Limb (tissue), 2 donors: ENCODE measurements around the gene SYCP2L.
"Not testable (repeated sequence)": the region's sequence is repeated elsewhere in the genome, so short reads cannot be mapped to it uniquely, and the experiment has no call there.

Experiments used
- DNase-seq, 2 donors: peaks; one replicate each; pipeline ENCODE4 v3.0.0-alpha.2; 2016; ENCODE audit errors: extremely low spot score in 2 of 2

The SYCP2L gene

GRCh38 chr6:10886691-10887502 is at the start of gene SYCP2L:
SYCP2L (plus strand) TSS chr6:10887052; CDS start chr6:10887127, 75 bp downstream.
- DNase-seq = peak; percentile 68 to 77

- DNase-seq = no peak
These were observed 49.2 kb upstream of the SYCP2L start for GRCh38 chr6:10837622-10837994.

GRCh38 chr6:10837995-10838793 is 48.7 kb upstream of the SYCP2L start, which contains the start of gene MAK:
MAK (minus strand) TSS chr6:10838539; CDS start chr6:10830648, 7,891 bp downstream.
- DNase-seq = peak; percentile 84 to 90

GRCh38 chr6:10838794-10839333 is 48.0 kb upstream of the SYCP2L start:
- no peak for DNase-seq

DNA sequence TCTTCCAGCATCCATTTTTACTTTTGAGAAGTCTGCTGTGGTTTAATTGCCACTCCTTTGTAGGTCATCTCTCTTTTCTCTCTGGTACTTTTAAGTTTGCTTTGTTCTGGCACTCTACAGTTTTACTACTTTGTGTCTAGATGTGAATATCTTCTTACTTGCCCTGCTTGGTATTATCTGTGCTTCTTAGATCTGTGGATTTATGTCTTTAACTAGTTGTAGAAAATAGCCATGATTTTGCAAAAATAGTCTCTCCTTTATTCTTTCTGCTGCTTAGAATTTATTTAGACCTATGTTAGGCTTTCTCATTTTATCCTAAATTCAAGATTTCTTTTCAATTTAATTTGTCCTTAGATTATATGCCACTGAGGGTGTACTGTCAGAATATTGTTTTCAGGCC is 43.3 kb upstream of the SYCP2L start:
- DNase-seq = no peak

DNA sequence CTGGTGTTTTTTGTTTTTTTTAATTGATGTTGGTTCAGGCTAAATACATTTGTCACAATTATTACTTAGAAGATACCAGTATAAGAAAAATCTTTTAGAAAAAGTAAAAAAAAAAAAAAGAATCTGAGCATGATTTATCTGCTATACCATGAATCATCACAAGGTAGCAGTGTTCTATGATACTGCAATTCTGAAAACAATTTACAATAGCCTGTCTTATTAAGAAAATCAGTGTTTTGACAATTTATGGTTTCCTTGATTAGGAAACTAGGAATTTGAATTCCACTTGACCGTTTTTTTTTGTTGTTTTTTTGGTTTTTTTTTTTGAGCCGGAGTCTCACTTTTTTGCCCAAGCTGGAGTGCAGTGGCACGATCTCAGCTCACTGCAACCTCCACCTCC is 39.2 kb upstream of the SYCP2L start:
- no peak for DNase-seq

DNA sequence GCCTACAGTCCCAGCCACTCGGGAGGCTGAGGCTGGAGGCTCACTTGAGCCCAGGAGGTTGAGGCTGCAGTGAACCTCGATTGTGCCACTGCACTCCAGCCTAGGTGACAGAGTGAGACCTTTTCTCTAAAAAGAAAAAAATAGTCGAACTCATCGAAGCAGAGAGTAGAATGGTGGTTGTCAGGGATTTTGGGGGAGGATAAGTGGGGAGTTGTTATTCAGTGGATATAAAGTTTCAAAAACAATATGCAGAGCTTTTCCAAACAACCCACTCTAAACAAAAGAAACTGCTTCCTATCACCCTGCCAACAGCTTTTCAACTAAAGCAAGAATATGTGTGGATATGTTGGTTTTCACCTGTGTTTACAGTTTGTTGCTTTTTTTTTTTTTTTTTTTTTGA is 37.0 kb upstream of the SYCP2L start:
- no peak for DNase-seq

DNA sequence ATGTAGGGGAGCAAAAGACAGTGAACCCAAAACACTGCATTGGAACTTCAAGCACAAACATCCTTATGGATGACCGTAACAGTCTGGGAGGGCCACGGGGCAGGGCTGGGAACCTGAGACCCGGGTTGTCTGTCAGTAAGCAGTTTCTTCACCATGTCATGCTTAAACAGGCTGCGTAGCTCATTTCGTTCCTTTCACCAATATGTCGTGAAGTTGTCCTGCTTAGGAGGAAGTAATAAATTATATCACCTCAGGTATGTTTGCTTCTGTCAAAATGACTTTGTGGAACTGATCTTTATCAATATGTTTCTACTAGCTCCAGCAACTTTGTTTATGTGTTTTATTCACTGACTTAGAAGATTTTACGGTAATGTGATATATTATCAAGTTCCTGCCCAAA is 36.1 kb upstream of the SYCP2L start:
- no peak for DNase-seq

DNA sequence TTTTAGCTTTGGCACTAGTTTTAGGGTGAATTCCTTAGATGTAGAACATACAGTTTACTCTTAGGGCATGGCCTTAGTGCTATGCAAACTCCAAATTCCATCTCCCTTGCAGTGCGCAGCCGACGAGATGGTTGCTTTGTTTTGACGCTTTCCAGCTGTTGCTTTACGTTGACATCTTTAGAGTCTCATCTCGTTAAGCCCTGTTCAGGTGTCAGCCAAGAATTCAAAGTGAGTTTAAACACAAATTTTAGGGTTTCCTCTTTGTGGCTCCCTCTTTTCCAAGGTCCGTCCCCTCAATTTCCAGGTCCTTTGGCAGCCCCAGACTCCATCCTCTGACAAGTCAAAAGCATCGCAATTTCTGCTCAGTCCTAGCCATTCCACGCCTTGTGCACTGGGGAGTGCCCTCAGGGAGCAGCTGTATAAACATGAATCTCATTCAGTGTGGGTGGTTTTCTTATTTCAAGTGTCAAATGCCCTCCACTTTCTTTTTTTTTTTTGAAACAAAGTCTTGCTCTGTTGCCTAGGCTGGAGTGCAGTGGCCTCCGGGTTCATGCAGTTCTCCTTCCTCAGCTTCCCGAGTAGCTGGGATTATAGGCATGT is 34.4 kb upstream of the SYCP2L start:
- no peak for DNase-seq

GRCh38 chr6:10853849-10854300 is 33.0 kb upstream of the SYCP2L start:
- not testable (repeated sequence) for DNase-seq

DNA sequence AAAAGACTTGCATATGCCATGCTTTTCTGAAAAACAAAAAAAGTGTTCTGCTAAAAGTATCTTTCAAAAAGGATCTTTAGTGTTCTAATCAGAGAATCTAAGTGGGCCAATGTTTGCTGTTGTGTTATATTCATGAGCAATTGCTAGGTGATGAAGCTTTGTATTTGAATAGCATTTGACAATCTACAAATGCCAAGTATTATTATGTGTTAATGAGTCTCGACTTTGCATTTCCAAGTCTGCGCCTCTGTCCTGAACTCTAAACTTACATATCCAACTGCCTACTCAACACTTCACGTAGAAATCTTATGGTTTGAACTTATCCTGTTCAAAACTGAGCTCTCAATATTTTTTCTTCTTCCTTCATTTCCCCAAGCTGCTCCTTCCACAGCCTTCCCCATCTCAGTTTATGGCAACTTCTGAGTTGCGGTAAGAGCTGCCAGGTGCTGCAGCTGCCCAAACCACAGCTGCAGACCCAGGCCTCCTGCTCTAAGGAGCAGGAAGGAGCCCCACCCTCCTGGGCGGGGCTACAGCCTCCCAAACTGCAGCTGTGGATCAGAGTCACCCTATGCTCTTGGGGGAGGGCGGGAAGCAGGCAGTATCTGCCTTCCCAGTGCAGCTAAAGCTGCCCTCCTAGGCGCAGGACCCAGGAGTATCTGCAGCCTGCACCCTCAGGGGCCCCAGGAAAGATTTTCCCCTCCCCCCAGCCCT is 31.8 kb upstream of the SYCP2L start:
- DNase-seq = no peak

- DNase-seq = no peak
These were observed 29.6 kb upstream of the SYCP2L start for GRCh38 chr6:10857259-10857658.

DNA sequence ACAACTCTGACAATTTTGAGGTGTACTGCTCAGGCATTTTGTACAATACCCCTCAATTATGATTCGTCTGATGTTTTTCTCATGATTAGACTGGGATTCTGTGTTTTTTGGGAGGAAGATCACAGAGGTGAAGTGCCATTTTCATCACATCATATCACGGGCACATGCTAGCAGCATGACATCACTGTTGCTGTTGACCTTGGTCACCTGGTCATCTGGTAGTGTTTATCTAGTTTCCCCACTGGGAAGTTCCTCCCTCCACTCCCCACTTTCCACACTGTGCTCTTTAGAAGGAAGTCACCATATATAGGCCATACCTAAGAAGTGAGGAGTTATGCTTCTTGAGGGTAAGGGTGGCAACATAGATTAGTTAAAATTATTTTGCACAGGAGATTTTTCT is 25.8 kb upstream of the SYCP2L start:
- no peak for DNase-seq

- no peak for DNase-seq
These were observed 24.5 kb upstream of the SYCP2L start for GRCh38 chr6:10862361-10862760.

DNA sequence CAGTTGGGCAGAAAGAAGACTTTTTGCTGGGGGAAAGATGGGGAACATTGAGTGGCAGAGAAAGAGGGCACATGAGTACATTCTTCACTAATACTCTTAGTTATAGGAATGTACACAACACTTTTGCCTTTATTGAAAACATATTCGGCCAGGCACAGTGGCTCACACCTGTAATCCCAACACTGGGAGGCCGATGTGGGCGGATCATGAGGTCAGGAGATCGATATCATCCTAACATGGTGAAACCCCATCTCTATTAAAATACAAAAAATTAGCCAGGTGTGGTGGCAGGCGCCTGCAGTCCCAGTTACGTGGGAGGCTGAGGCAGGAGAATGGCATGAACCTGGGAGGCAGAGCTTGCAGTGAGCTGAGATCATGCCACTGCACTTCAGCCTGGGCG is 23.8 kb upstream of the SYCP2L start:
- DNase-seq = not testable (repeated sequence)

GRCh38 chr6:10866709-10867108 is 20.1 kb upstream of the SYCP2L start:
- not testable (repeated sequence) for DNase-seq

GRCh38 chr6:10867952-10868351 is 18.9 kb upstream of the SYCP2L start:
- no peak for DNase-seq

GRCh38 chr6:10873374-10873773 is 13.5 kb upstream of the SYCP2L start:
- DNase-seq = no peak

DNA sequence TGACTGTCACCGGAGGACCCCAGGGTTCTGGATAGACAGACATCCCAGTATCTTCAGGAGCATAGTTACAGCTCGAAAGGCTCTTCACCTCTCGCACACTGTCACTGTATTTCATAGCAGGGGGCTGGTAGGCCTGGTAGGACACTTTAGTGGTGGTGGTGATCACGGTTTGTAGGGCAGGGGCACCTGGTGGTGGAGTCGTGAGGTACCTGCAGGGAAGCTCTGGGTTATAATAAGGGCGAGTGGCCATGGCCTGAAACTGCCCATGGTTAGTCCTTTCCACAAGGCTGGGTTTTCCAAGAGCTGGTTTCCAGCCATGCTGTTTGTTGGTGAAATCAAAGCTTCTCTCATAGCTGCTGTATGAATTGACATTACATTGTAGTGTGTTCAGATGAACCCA is 12.6 kb upstream of the SYCP2L start:
- no peak for DNase-seq

- no peak for DNase-seq
These were observed 11.8 kb upstream of the SYCP2L start for GRCh38 chr6:10875026-10875425.

- no peak for DNase-seq
These were observed 9.8 kb upstream of the SYCP2L start for GRCh38 chr6:10877012-10877411.
